OCI-LY1 (cell line): ENCODE measurements around the gene IL15RA.
"Not testable (repeated sequence)": the region's sequence is repeated elsewhere in the genome, so short reads cannot be mapped to it uniquely, and the experiment has no call there.

ENCODE experiments used
- H2AFZ ChIP-seq: fragments of 200-600 bp; sonication (generic), shearing (Covaris generic); 2 replicates; pipeline ENCODE4 v1.6.0; 2014; ENCODE audit warnings: antibody characterized with exemption, mild to moderate bottlenecking, low read length
- H3F3A ChIP-seq: fragments of 200-600 bp; sonication (generic), shearing (Covaris generic); 2 replicates; pipeline ENCODE4 v1.6.0; 2014; ENCODE audit warnings: mild to moderate bottlenecking, antibody characterized with exemption, low read length, moderate library complexity; ENCODE audit not compliant: insufficient read depth
- H3K27ac ChIP-seq: fragments of 200-600 bp; sonication (generic); 2 replicates; pipeline ENCODE4 v1.5.1; 2014; ENCODE audit warnings: low read length, mixed run types, mild to moderate bottlenecking, low read depth; ENCODE audit not compliant: poor library complexity, severe bottlenecking
- H3K27me3 ChIP-seq: fragments of 200-600 bp; sonication (generic); 2 replicates; pipeline ENCODE4 v1.6.0; 2014; ENCODE audit warnings: antibody characterized with exemption, mild to moderate bottlenecking, low read length, moderate library complexity; ENCODE audit not compliant: insufficient read depth
- H3K36me3 ChIP-seq: fragments of 200-600 bp; sonication (generic); 2 replicates; pipeline ENCODE4 v1.6.1; 2014; ENCODE audit warnings: mild to moderate bottlenecking, antibody characterized with exemption, low read length, moderate library complexity, mixed read lengths; ENCODE audit not compliant: insufficient read depth
- H3K4me1 ChIP-seq: fragments of 200-600 bp; sonication (generic); 2 replicates; pipeline ENCODE4 v1.5.1; 2014; ENCODE audit warnings: mild to moderate bottlenecking, low read length, moderate library complexity; ENCODE audit not compliant: insufficient read depth, severe bottlenecking
- H3K4me2 ChIP-seq: fragments of 200-600 bp; sonication (generic), shearing (Covaris generic); 2 replicates; pipeline ENCODE4 v1.6.1; 2014; ENCODE audit warnings: low read length
- H3K4me3 ChIP-seq: fragments of 200-600 bp; sonication (generic); 2 replicates; pipeline ENCODE4 v1.5.1; 2014; ENCODE audit warnings: low read length, low read depth, mild to moderate bottlenecking, mixed read lengths; ENCODE audit not compliant: poor library complexity, severe bottlenecking
- H3K79me2 ChIP-seq: fragments of 200-600 bp; shearing (Covaris generic); 2 replicates; pipeline ENCODE4 v1.6.1; 2016; ENCODE audit warnings: mixed run types, low read length, mixed read lengths; ENCODE audit not compliant: insufficient read depth
- H3K9ac ChIP-seq: fragments of 200-600 bp; sonication (generic), shearing (Covaris generic); 2 replicates; pipeline ENCODE4 v1.6.1; 2014; ENCODE audit warnings: mild to moderate bottlenecking, low read length, mixed read lengths
- H3K9me2 ChIP-seq: fragments of 200-600 bp; sonication (generic), shearing (Covaris generic); 2 replicates; pipeline ENCODE4 v1.6.1; 2014; ENCODE audit warnings: low read depth, mild to moderate bottlenecking, low read length, mixed read lengths
- H3K9me3 ChIP-seq: fragments of 200-600 bp; shearing (Covaris generic); 2 replicates; pipeline ENCODE4 v1.6.1; 2014; ENCODE audit warnings: low read length, mixed read lengths
- H4K20me1 ChIP-seq: fragments of 200-600 bp; sonication (generic), shearing (Covaris generic); 2 replicates; pipeline ENCODE4 v1.6.0; 2016; ENCODE audit warnings: mild to moderate bottlenecking, low read length; ENCODE audit not compliant: insufficient read depth
- EZH2 ChIP-seq: fragments of 200-600 bp; sonication (generic), shearing (Covaris generic); IDR thresholded peaks from 2 replicates; pipeline ENCODE4 v1.8.0; 2017; ENCODE audit warnings: borderline replicate concordance, mixed run types, mild to moderate bottlenecking, antibody characterized with exemption, low read length, moderate library complexity, mixed read lengths
- TF ChIP-seq, protein P1 (sequence below): fragments of 200-600 bp; sonication (generic), shearing (Covaris generic); IDR thresholded peaks from 2 replicates; pipeline ENCODE4 v1.5.1; 2017; ENCODE audit warnings: mild to moderate bottlenecking, antibody characterized with exemption, low read length, moderate library complexity, mixed read lengths

The IL15RA gene

DNA sequence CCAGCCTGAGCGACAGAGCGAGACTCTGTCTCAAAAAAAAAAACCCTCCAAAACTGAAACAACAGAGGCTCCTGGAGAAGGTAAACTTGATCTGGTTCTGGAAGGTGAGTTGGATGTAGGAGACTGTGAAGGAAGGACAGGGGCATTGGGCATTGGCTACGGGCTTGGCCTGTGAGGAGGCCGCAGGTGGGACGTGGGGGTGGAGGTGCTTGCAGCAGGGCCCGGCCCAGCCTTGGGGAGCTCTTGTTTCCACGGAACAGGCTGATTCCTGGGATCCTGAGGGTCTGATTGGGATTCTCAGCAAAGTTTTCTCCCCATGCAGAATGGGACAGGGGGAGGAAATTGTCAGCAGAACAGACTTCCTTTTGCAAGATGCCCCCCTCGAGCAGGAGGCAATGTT, 30.6 kb downstream of the IL15RA start:
- H4K20me1 ChIP-seq = no peaks in the 10 kb centered on the region
- H3K9ac ChIP-seq = no peak overlapping the region
- H3K4me3 ChIP-seq = no peak overlapping the region
- peaks cover 6% of the 10 kb centered on the region; the same call in 1 of the 2 replicates for H3K27me3 ChIP-seq
- H3K9me3 ChIP-seq = no peaks in the 10 kb centered on the region
- no peaks in the 10 kb centered on the region for H3K4me1 ChIP-seq
- H3K27ac ChIP-seq = no peak overlapping the region
- H2AFZ ChIP-seq = no peak overlapping the region
- H3F3A ChIP-seq = no peaks in the 10 kb centered on the region
- H3K4me2 ChIP-seq = no peak overlapping the region
- H3K79me2 ChIP-seq = no peaks in the 10 kb centered on the region
- H3K36me3 ChIP-seq = no peaks in the 10 kb centered on the region
- TF ChIP-seq, protein P1, sequence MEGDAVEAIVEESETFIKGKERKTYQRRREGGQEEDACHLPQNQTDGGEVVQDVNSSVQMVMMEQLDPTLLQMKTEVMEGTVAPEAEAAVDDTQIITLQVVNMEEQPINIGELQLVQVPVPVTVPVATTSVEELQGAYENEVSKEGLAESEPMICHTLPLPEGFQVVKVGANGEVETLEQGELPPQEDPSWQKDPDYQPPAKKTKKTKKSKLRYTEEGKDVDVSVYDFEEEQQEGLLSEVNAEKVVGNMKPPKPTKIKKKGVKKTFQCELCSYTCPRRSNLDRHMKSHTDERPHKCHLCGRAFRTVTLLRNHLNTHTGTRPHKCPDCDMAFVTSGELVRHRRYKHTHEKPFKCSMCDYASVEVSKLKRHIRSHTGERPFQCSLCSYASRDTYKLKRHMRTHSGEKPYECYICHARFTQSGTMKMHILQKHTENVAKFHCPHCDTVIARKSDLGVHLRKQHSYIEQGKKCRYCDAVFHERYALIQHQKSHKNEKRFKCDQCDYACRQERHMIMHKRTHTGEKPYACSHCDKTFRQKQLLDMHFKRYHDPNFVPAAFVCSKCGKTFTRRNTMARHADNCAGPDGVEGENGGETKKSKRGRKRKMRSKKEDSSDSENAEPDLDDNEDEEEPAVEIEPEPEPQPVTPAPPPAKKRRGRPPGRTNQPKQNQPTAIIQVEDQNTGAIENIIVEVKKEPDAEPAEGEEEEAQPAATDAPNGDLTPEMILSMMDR = no peak
- no peak for TF ChIP-seq EZH2
- no peaks in the 10 kb centered on the region for H3K9me2 ChIP-seq

DNA sequence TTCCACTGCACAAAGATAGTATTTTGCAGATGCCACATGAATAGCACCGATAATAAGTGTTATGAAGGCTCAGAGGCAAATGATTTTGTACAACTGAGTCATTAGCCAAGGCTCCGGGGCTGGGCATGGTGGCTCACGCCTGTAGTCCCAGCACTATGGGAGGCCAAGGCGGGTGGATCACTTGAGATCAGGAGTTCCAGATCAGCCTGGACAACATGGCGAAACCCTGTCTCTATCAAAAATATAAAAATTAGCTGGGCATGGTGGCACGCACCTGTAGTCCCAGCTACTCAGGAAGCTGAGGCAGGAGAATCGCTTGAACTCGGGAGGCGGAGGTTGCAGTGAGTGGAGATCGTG, 30.9 kb downstream of the IL15RA start:
- not testable (repeated sequence) for H2AFZ ChIP-seq, H3K79me2 ChIP-seq, H3K4me1 ChIP-seq, H3K36me3 ChIP-seq, H3K9me3 ChIP-seq, H3K27me3 ChIP-seq, H3K27ac ChIP-seq, H3K4me3 ChIP-seq, H3K9ac ChIP-seq, H3K4me2 ChIP-seq, H4K20me1 ChIP-seq, H3K9me2 ChIP-seq, H3F3A ChIP-seq

DNA sequence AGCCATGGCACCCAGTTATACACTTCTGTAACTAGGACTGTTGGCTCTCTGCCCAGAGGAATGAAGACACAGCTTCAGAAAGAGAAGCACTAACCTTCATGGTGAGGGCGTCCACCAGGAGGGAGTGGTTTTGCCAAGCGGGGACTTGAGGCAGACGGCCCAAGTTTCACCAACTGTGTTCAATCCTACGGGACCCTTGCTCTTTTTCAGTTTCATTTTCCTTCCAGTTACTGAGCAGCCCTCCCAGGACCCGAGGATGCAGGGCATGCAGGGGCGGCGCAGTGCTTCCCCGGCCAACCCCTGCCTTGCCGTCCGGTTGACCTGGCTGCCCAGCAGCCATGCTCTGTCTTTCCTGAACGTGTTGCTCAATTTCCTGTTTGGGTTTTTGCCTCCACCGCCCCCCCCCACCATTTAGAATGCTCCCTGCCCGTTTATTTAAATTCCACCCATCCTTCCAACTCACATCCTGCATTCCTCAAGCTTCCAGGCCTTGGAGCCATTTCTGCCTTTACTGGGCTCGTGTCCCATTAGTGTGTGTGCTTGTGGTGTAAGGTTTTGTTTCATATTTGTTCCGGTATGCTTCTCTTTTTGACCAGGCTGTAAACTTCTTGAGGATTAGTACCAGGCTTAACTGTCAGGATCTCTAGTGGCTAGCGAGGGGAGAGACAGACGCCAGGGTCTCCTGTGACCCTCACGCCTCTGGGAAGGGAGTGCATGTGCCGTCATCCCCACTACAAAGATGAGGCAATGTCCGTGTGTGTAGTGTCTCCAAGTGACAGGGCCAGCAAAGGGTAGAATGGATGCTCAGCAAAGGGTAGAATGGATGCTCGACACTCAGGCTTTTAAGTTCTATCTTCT, 31.6 kb downstream of the IL15RA start:
- Histone ChIP-seq H3F3A (no peaks in the 10 kb centered on the region), H3K4me1 (no peaks in the 10 kb centered on the region), H3K9ac (no peak overlapping the region), H3K79me2 (no peaks in the 10 kb centered on the region), H4K20me1 (no peaks in the 10 kb centered on the region), H3K9me2 (no peaks in the 10 kb centered on the region), H3K9me3 (no peaks in the 10 kb centered on the region), H3K36me3 (no peaks in the 10 kb centered on the region), H3K27me3 (peaks cover 6% of the 10 kb centered on the region; the same call in 1 of the 2 replicates), H2AFZ (no peak overlapping the region), H3K27ac (no peak overlapping the region), H3K4me2 (no peak overlapping the region), H3K4me3 (no peak overlapping the region)
- TF ChIP-seq EZH2 = no peak
- TF ChIP-seq, protein P1 = no peak

DNA sequence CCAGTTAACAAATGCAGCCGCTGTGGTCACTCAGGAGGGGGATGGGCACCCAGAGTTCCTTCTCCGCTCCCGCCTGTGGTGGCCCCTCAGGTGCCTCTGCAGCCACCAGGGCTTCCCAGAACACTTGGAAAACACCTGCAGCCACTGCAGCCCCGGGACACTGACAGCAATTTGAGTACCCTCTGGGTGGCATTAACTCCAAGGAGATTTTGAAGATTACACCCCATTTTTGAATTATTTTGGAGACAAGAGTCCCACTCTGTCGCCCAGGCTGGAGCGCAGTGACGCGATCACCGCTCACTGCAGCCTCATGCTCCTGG, 32.2 kb downstream of the IL15RA start:
- H2AFZ ChIP-seq = no peak overlapping the region
- no peak overlapping the region for H3K4me2 ChIP-seq
- no peak overlapping the region for H3K4me3 ChIP-seq

More for the DNA sequence above, 32.2 kb downstream of the IL15RA start:
- Histone ChIP-seq H3K27ac (no peak overlapping the region), H3K9ac (no peak overlapping the region), H3K36me3 (no peaks in the 10 kb centered on the region), H3K9me2 (no peaks in the 10 kb centered on the region), H4K20me1 (no peaks in the 10 kb centered on the region), H3K4me1 (no peaks in the 10 kb centered on the region), H3K79me2 (no peaks in the 10 kb centered on the region), H3K9me3 (no peaks in the 10 kb centered on the region), H3F3A (no peaks in the 10 kb centered on the region), H3K27me3 (peaks cover 6% of the 10 kb centered on the region; the same call in 1 of the 2 replicates)
- TF ChIP-seq, protein P1 = no peak
- TF ChIP-seq EZH2 = no peak
